PFSK-1 (cell line): ENCODE results near the gene RECQL5.

Experiments used
- FOXP2 ChIP-seq: optimal IDR thresholded peaks from 2 replicates; pipeline ENCODE3; 2011; ENCODE audit warnings: borderline replicate concordance, control low read depth, inconsistent platforms; ENCODE audit not compliant: insufficient read depth; ENCODE audit errors: extremely low read length, extremely low read depth
- POLR2AphosphoS5 ChIP-seq: IDR thresholded peaks from 2 replicates; pipeline ENCODE4 v1.6.1; 2012; ENCODE audit warnings: low read depth, mild to moderate bottlenecking, control low read depth, low read length, moderate library complexity
- SIN3A ChIP-seq: IDR thresholded peaks from 2 replicates; pipeline ENCODE4 v1.6.1; 2012; ENCODE audit warnings: mild to moderate bottlenecking, low read length, moderate library complexity, borderline replicate concordance; ENCODE audit not compliant: insufficient read depth
- TAF1 ChIP-seq: IDR thresholded peaks from 2 replicates; pipeline ENCODE4 v1.6.1; 2012; ENCODE audit warnings: low read length, control low read depth, borderline replicate concordance; ENCODE audit not compliant: insufficient read depth
- TF ChIP-seq, protein P1 (sequence below), 2 experiments: IDR thresholded peaks; 2 replicates each; pipeline versions ENCODE4 v1.6.1 to v1.8.0; 2011 to 2012; ENCODE audit warnings: low read depth in 2 of 2, low read length in 2 of 2, control low read depth in 1 of 2, inconsistent platforms in 1 of 2, mild to moderate bottlenecking in 1 of 2, moderate library complexity in 1 of 2; ENCODE audit not compliant: insufficient read depth in 1 of 2

Gene RECQL5

DNA sequence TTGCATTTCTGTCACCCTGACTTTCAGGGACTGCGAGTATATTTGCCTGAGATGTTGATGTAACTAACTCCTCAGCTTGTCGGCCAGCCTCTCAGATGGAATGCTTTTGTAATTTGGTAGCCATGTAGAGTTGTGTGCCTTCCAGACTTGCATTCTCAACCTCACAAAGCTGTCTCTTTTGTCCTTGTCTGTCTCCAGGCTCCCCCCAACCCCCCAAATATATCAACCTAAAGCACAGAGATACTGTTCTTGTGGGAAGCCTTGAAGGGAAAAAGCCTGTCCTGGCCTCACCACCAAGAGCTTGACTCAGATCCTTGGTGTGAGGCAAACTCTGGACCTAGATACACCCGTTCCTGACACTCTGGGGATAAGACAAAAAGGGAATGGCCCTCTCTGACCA lies 18.5 kb upstream of the RECQL5 start:
- TF ChIP-seq, protein P1, sequence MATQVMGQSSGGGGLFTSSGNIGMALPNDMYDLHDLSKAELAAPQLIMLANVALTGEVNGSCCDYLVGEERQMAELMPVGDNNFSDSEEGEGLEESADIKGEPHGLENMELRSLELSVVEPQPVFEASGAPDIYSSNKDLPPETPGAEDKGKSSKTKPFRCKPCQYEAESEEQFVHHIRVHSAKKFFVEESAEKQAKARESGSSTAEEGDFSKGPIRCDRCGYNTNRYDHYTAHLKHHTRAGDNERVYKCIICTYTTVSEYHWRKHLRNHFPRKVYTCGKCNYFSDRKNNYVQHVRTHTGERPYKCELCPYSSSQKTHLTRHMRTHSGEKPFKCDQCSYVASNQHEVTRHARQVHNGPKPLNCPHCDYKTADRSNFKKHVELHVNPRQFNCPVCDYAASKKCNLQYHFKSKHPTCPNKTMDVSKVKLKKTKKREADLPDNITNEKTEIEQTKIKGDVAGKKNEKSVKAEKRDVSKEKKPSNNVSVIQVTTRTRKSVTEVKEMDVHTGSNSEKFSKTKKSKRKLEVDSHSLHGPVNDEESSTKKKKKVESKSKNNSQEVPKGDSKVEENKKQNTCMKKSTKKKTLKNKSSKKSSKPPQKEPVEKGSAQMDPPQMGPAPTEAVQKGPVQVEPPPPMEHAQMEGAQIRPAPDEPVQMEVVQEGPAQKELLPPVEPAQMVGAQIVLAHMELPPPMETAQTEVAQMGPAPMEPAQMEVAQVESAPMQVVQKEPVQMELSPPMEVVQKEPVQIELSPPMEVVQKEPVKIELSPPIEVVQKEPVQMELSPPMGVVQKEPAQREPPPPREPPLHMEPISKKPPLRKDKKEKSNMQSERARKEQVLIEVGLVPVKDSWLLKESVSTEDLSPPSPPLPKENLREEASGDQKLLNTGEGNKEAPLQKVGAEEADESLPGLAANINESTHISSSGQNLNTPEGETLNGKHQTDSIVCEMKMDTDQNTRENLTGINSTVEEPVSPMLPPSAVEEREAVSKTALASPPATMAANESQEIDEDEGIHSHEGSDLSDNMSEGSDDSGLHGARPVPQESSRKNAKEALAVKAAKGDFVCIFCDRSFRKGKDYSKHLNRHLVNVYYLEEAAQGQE (IDR thresholded peaks at IDR 0.05; ENCODE audit: insufficient read depth in 1 of 2, low read depth in 2 of 2, low read length in 2 of 2), result no peak
- no peak for TF ChIP-seq FOXP2
- no peak for TF ChIP-seq SIN3A
- TF ChIP-seq POLR2AphosphoS5, result no peak
- TF ChIP-seq TAF1, result no peak

- TF ChIP-seq, protein P1 (IDR thresholded peaks at IDR 0.05; ENCODE audit: insufficient read depth in 1 of 2, low read depth in 2 of 2, low read length in 2 of 2), result no peak
- TF ChIP-seq SIN3A (no peak), FOXP2 (no peak), TAF1 (no peak), POLR2AphosphoS5 (no peak)
Measured at GRCh38 chr17:75684924-75685323, 18.0 kb upstream of the RECQL5 start.

GRCh38 chr17:75684249-75684648 lies 17.3 kb upstream of the RECQL5 start:
- no peak for TF ChIP-seq SIN3A
- no peak for TF ChIP-seq POLR2AphosphoS5
- no peak for TF ChIP-seq TAF1
- no peak for TF ChIP-seq FOXP2
- TF ChIP-seq, protein P1 (IDR thresholded peaks at IDR 0.05; ENCODE audit: insufficient read depth in 1 of 2, low read depth in 2 of 2, low read length in 2 of 2), result no peak

DNA sequence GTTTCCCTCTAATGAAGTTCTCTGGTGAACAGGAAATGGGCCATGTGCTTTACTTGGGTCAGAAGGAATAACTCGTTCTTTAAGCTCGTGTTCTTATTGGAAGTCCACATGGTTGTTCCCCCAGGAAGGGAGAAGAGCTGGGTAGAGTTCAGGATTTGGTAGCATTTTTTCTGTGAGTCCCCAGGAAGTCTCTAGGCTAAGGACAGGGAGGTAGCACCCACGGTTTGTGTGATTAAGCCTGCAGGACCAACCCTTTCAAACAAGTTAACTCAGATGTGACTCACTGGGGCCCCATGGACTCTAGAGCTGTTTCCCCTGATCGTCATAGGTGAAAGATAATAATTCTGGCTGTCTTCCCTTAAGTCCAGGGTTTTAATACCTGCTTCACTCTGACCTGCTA lies 16.6 kb upstream of the RECQL5 start:
- no peak for TF ChIP-seq POLR2AphosphoS5
- no peak for TF ChIP-seq SIN3A
- TF ChIP-seq, protein P1 (IDR thresholded peaks at IDR 0.05; ENCODE audit: insufficient read depth in 1 of 2, low read depth in 2 of 2, low read length in 2 of 2), result no peak
- TF ChIP-seq FOXP2, result no peak
- no peak for TF ChIP-seq TAF1

DNA sequence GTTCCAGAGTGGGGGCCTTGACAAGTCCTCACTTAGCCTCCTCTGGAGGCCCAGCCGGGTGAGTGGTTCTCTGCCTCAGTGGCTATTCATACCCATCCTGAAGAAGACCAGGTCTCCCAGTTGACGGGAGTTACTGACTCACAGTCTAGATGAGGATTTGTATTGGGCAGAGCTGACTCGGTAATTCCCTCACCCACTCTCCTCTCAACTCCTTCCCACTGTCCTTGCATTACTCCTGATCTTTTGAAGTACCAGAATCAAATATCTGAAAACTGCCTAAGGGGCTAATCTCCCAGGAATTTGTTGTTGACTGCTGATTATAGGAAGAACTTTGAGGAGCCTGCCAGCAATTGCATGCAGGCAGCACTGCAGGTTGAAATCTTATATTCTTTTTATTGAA lies 14.3 kb upstream of the RECQL5 start:
- TF ChIP-seq SIN3A (no peak), TAF1 (no peak), POLR2AphosphoS5 (no peak), FOXP2 (no peak)
- TF ChIP-seq, protein P1 (IDR thresholded peaks at IDR 0.05; ENCODE audit: insufficient read depth in 1 of 2, low read depth in 2 of 2, low read length in 2 of 2), result no peak
